Measurements from ENCODE around the gene RAD1.
A peak's percentile ranks its signal among the peaks of the same experiment; 100 is the strongest.

Gene RAD1

DNA sequence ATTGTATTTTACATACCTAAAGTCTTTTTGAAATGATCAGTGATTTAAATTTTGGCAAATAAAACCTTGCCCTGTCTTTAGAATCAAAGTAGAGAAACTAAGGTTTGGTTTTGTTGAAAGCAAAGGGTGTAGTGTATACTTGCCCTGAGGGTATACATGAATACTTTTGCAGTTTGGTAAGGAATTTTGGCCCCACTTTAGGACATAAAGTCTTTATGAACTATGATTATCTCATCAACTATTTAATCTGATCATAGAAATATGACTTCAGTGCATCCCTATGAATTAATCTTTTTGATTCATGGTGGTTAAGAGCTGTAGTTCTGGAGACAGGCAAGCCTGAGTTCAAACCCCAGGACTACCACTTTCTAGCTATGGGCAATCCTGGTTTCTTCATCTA is 17.7 kb downstream of the RAD1 start:
- TF ChIP-seq ZFP3 (CRISPR knock-in tag; IDR thresholded peaks at IDR 0.05) (no peak), BACH2 (CRISPR knock-in tag; IDR thresholded peaks at IDR 0.05; ENCODE audit: borderline replicate concordance) (no peak), ISL1 (CRISPR knock-in tag; IDR thresholded peaks at IDR 0.05) (0 out of 2 replicates have a peak, but pooled peaks have one; percentile 14), ZNF8 (CRISPR knock-in tag; IDR thresholded peaks at IDR 0.05) (no peak), TCF4 (CRISPR knock-in tag; IDR thresholded peaks at IDR 0.05; ENCODE audit: borderline replicate concordance) (no peak)
- peak; percentile 24; the same call in 2 of the 3 replicates for ATAC-seq

DNA sequence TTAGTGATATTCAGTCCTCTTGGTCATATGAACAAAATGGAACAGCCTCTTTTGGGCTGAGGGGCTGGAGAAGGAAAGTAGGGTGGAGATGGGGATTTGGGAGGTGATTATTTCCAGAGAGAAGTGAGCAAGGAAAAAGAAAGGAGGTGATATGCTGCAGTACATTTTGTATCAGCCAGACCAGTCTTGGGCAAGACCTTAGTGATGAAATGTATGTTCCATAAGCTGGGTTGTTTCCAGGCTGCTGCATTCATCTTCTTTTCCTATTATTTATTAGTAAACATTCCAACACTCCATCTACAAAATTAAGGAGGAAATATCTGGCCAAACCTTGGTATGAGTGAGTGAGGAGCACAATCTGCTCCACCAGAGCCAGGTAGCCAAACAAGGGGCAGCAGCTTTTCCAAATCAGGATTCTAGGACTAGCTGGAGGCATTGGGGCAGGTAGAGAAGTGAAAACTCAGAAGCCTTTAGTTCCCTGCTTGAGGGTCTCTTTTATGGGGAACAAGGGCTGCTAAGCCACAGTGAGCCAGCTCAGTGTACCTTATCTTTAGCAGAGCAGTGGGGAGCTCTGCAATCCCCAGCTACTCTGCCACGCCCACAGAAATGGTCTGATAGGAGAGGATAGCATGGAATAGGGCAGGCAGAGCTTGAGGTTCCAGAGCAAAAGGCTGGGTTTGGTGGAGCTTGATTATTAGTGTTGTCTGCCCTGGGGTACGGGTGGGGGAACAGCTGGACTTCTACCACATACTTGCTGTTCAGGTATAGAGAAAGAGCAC is 19.5 kb downstream of the RAD1 start:
- no peak for TF ChIP-seq ZFP30 (CRISPR knock-in tag; IDR thresholded peaks at IDR 0.05)
- no peak for TF ChIP-seq POU6F1 (CRISPR knock-in tag; IDR thresholded peaks at IDR 0.05; ENCODE audit: borderline replicate concordance, low read depth)
- no peak for TF ChIP-seq PPARA (CRISPR knock-in tag; IDR thresholded peaks at IDR 0.05; ENCODE audit: borderline replicate concordance)
- TF ChIP-seq ARNTL (CRISPR knock-in tag; IDR thresholded peaks at IDR 0.05; ENCODE audit: borderline replicate concordance, low read depth) = no peak
- no peak for TF ChIP-seq PATZ1 (CRISPR knock-in tag; IDR thresholded peaks at IDR 0.05; ENCODE audit: borderline replicate concordance)
- TF ChIP-seq TSHZ2 (CRISPR knock-in tag; IDR thresholded peaks at IDR 0.05) = no peak
- TF ChIP-seq ZNF8 (CRISPR knock-in tag; IDR thresholded peaks at IDR 0.05) = no peak
- ATAC-seq = no peak

DNA sequence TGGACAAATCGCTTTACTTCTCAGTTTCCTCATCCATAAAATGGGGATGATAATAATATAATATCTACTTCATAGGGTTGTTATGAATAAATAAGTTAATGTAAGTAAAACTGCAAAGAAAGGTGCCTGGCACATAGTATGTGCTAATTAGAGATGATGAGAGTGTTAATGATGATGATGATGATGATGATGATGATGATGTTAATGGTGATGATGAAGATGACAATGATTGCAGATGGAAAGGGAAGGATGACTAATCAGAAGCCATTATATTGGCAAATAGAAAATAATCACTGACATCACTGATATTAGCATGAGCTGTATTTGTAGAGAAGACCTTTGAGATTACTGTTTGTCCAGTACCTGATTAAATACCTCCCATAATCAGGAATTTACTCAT is 20.6 kb downstream of the RAD1 start:
- ATAC-seq = no peak
- TF ChIP-seq GLIS3 (CRISPR knock-in tag; IDR thresholded peaks at IDR 0.05) = no peak
- TF ChIP-seq TCF4 (CRISPR knock-in tag; IDR thresholded peaks at IDR 0.05; ENCODE audit: borderline replicate concordance) = no peak
- TF ChIP-seq BACH2 (CRISPR knock-in tag; IDR thresholded peaks at IDR 0.05; ENCODE audit: borderline replicate concordance) = no peak
- TF ChIP-seq ZFP3 (CRISPR knock-in tag; IDR thresholded peaks at IDR 0.05) = no peak
- no peak for TF ChIP-seq SNAI2 (CRISPR knock-in tag; IDR thresholded peaks at IDR 0.05)
- TF ChIP-seq ZNF70 (CRISPR knock-in tag; IDR thresholded peaks at IDR 0.05) = no peak
- TF ChIP-seq ZNF8 (CRISPR knock-in tag; IDR thresholded peaks at IDR 0.05) = no peak
- no peak for TF ChIP-seq ESRRG (CRISPR knock-in tag; IDR thresholded peaks at IDR 0.05)
- no peak for TF ChIP-seq CSDC2 (CRISPR knock-in tag; IDR thresholded peaks at IDR 0.05)
- TF ChIP-seq ARNTL (CRISPR knock-in tag; IDR thresholded peaks at IDR 0.05; ENCODE audit: borderline replicate concordance, low read depth) = no peak
- TF ChIP-seq ZC3H10 (CRISPR knock-in tag; IDR thresholded peaks at IDR 0.05) = no peak
- TF ChIP-seq ISL1 (CRISPR knock-in tag; IDR thresholded peaks at IDR 0.05) = no peak
- no peak for TF ChIP-seq OSR1 (CRISPR knock-in tag; IDR thresholded peaks at IDR 0.05)
- TF ChIP-seq ZFP30 (CRISPR knock-in tag; IDR thresholded peaks at IDR 0.05) = no peak
- TF ChIP-seq CREB5 (CRISPR knock-in tag; IDR thresholded peaks at IDR 0.05; ENCODE audit: low read depth) = no peak
- TF ChIP-seq ZNF565 (CRISPR knock-in tag; conservative IDR thresholded peaks at IDR 0.05; ENCODE audit: low read depth) = no peak

- ATAC-seq = no peak
- no peak for TF ChIP-seq ESRRG (CRISPR knock-in tag; IDR thresholded peaks at IDR 0.05)
- TF ChIP-seq TSHZ2 (CRISPR knock-in tag; IDR thresholded peaks at IDR 0.05) = no peak
- no peak for TF ChIP-seq ZNF8 (CRISPR knock-in tag; IDR thresholded peaks at IDR 0.05)
- no peak for TF ChIP-seq SNAI2 (CRISPR knock-in tag; IDR thresholded peaks at IDR 0.05)
- no peak for TF ChIP-seq CREB5 (CRISPR knock-in tag; IDR thresholded peaks at IDR 0.05; ENCODE audit: low read depth)
- no peak for TF ChIP-seq POU6F1 (CRISPR knock-in tag; IDR thresholded peaks at IDR 0.05; ENCODE audit: borderline replicate concordance, low read depth)
- no peak for TF ChIP-seq ZFP30 (CRISPR knock-in tag; IDR thresholded peaks at IDR 0.05)
Observed at GRCh38 chr5:34892414-34892813, 22.9 kb downstream of the RAD1 start.
